ENCODE results near the gene ATP6V0A1. TPM values are rescaled to one million over a fixed set of nuclear protein-coding genes. Genes with fewer than 3 reads are reported as not detected.

ATP6V0A1 gene
- polyA plus RNA-seq, 1 donor from 2014 or later = 92.1 TPM

- TF ChIP-seq RAD21 (conservative IDR thresholded peaks at IDR 0.05) (no peak), EP300 (conservative IDR thresholded peaks at IDR 0.05; ENCODE audit: poor library complexity, severe bottlenecking) (no peak), SMC3 (conservative IDR thresholded peaks at IDR 0.05; ENCODE audit: poor library complexity) (no peak), REST (IDR thresholded peaks at IDR 0.05; ENCODE audit: borderline replicate concordance) (no peak), MXI1 (conservative IDR thresholded peaks at IDR 0.05; ENCODE audit: poor library complexity, severe bottlenecking) (no peak), EZH2 (IDR thresholded peaks at IDR 0.05; ENCODE audit: borderline replicate concordance, insufficient read depth, low read length, poor library complexity, severe bottlenecking) (no peak), POLR2AphosphoS5 (IDR thresholded peaks at IDR 0.05) (no peak), TAF1 (IDR thresholded peaks at IDR 0.05; ENCODE audit: low read depth) (no peak), CTCF (IDR thresholded peaks at IDR 0.05; ENCODE audit: poor library complexity, severe bottlenecking) (no peak)
- H3K9ac ChIP-seq (ENCODE audit: low read length) = no peak overlapping the region
- H3K79me2 ChIP-seq (replicated peaks; ENCODE audit: insufficient read depth, low read length) = peaks cover 6% of the 10 kb centered on the region
- no peak overlapping the region for H3K27ac ChIP-seq (ENCODE audit: low read length)
- peaks cover 7% of the 10 kb centered on the region for H3K36me3 ChIP-seq (ENCODE audit: insufficient read depth, low read length)
- H3K9me3 ChIP-seq (ENCODE audit: low read length) = no peaks in the 10 kb centered on the region
- no peaks in the 10 kb centered on the region for H3F3A ChIP-seq (ENCODE audit: insufficient read depth, low read length, poor library complexity, severe bottlenecking)
- no peak overlapping the region for H3K4me2 ChIP-seq (ENCODE audit: low read length)
- no peak overlapping the region for H2AFZ ChIP-seq (ENCODE audit: low read depth, low read length)
- no peak overlapping the region for H3K4me3 ChIP-seq (ENCODE audit: low read length)
- no peaks in the 10 kb centered on the region for H3K27me3 ChIP-seq (ENCODE audit: insufficient read depth, low read depth, low read length)
- H4K20me1 ChIP-seq (ENCODE audit: insufficient read depth) = no peaks in the 10 kb centered on the region
- no peaks in the 10 kb centered on the region for H3K9me2 ChIP-seq (ENCODE audit: insufficient read depth, low read length)
Measured at GRCh38 chr17:42568341-42569111, 109.8 kb downstream of the ATP6V0A1 start.

- Histone ChIP-seq H3K9me2 (ENCODE audit: insufficient read depth, low read length) (no peaks in the 10 kb centered on the region), H3K27me3 (ENCODE audit: insufficient read depth, low read depth, low read length) (no peaks in the 10 kb centered on the region), H3K4me2 (ENCODE audit: low read length) (no peak overlapping the region), H3K36me3 (ENCODE audit: insufficient read depth, low read length) (peaks cover 7% of the 10 kb centered on the region), H3K9me3 (ENCODE audit: low read length) (no peaks in the 10 kb centered on the region), H3K9ac (ENCODE audit: low read length) (no peak overlapping the region), H2AFZ (ENCODE audit: low read depth, low read length) (no peak overlapping the region), H3K27ac (ENCODE audit: low read length) (no peak overlapping the region), H4K20me1 (ENCODE audit: insufficient read depth) (no peaks in the 10 kb centered on the region), H3F3A (ENCODE audit: insufficient read depth, low read length, poor library complexity, severe bottlenecking) (no peaks in the 10 kb centered on the region), H3K79me2 (replicated peaks; ENCODE audit: insufficient read depth, low read length) (peaks cover 14% of the 10 kb centered on the region), H3K4me3 (ENCODE audit: low read length) (no peak overlapping the region)
- no peak for TF ChIP-seq CTCF (IDR thresholded peaks at IDR 0.05; ENCODE audit: poor library complexity, severe bottlenecking)
- TF ChIP-seq EP300 (conservative IDR thresholded peaks at IDR 0.05; ENCODE audit: poor library complexity, severe bottlenecking) = no peak
- TF ChIP-seq MXI1 (conservative IDR thresholded peaks at IDR 0.05; ENCODE audit: poor library complexity, severe bottlenecking) = no peak
- no peak for TF ChIP-seq SMC3 (conservative IDR thresholded peaks at IDR 0.05; ENCODE audit: poor library complexity)
- no peak for TF ChIP-seq EZH2 (IDR thresholded peaks at IDR 0.05; ENCODE audit: borderline replicate concordance, insufficient read depth, low read length, poor library complexity, severe bottlenecking)
- TF ChIP-seq RAD21 (conservative IDR thresholded peaks at IDR 0.05) = no peak
- TF ChIP-seq TAF1 (IDR thresholded peaks at IDR 0.05; ENCODE audit: low read depth) = no peak
- TF ChIP-seq POLR2AphosphoS5 (IDR thresholded peaks at IDR 0.05) = no peak
- no peak for TF ChIP-seq REST (IDR thresholded peaks at IDR 0.05; ENCODE audit: borderline replicate concordance)
Measured at GRCh38 chr17:42571435-42572225, 113.0 kb downstream of the ATP6V0A1 start.

Data from neural cell (in vitro differentiated cells).